ENCODE results near the gene SLC19A2. TPM values are rescaled to one million over a fixed set of nuclear protein-coding genes. Genes with fewer than 3 reads are reported as not detected.

SLC19A2 gene
- total RNA-seq, 1 experiment from 2014 or later: 4.9 TPM

- Histone ChIP-seq H3K4me1 (replicated peaks; ENCODE audit: insufficient read depth) (peaks cover 41% of the 10 kb centered on the region), H3F3A (ENCODE audit: insufficient read depth, low read depth) (peaks cover 12% of the 10 kb centered on the region), H3K9me3 (ENCODE audit: insufficient read depth, low read depth) (no peaks in the 10 kb centered on the region), H3K27me3 (ENCODE audit: insufficient read depth, low read depth) (no peaks in the 10 kb centered on the region), H3K36me3 (ENCODE audit: low read depth) (no peaks in the 10 kb centered on the region), H3K79me2 (ENCODE audit: low read depth) (no peaks in the 10 kb centered on the region), H3K9me2 (ENCODE audit: insufficient read depth) (no peaks in the 10 kb centered on the region), H4K20me1 (ENCODE audit: insufficient read depth) (no peaks in the 10 kb centered on the region), H3K4me3 (peak overlapping the region; percentile 41; the same call in 1 of the 2 replicates), H2AFZ (0 out of 2 replicates have a peak overlapping the region, but pooled peaks have one; percentile 7), H3K4me2 (peak overlapping the region; percentile 69), H3K27ac (peak overlapping the region; percentile 89)
- intact Hi-C loops (cut with micrococcal nuclease; ENCODE audit: unreplicated experiment): loop anchor here (1.0 kb wide), 2 partner anchors 11 to 42 kb away; no protein-coding TSS in a partner anchor
- DNase-seq: no peak
- ChIA-PET POLR2A (ENCODE audit: unreplicated experiment) (interaction anchor here (0.6 kb wide), 3 partner anchors 31 to 194 kb away, joined by 3 to 5 read pairs (median 3); partner anchors contain the start of gene SLC19A2), CTCF (no interaction called here)
- TF ChIP-seq EZH2 (IDR thresholded peaks at IDR 0.05; ENCODE audit: low read depth) (no peak), CTCF (conservative IDR thresholded peaks at IDR 0.05) (no peak)
- BruUV-seq (replicated peaks): no TSS peak
Measured at GRCh38 chr1:169528215-169529067, 42.7 kb upstream of the SLC19A2 start.

DNA sequence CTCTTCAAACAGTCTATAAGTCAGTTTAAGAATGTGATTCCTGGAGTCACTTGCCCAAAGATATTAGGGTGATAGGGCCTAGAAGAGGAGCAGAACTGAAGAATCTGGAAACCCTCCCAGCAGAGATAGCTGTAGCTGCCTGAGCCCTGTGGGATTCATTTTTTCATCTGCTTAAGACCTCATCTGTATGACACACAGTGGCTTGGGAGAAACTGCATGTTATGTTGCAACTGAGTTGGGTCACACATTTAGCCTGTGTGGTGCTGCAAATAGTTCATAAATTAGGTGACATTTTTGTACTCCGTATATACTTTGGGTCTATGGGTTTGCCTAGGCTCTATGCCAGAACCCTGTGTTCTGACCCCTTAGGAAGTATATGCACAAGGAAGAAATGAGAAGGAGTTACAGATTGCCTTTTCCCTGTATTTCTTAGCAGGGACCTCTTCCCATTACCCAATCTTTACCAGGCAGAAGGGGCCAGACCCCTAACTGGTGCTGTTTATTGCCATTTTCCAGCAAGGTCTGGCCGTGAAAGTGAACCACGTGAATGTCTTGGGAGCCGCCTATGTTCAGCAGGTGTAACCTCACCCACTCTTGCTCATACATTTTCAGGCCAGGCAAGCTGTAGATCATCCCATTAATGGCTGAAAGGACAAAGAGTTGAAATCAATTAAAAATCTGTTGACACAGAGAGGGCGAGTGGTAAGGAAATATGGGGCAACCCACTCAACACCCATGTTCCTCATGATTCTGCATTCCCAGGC is 41.9 kb upstream of the SLC19A2 start:
- H3K9me3 ChIP-seq (ENCODE audit: insufficient read depth, low read depth): no peaks in the 10 kb centered on the region
- no peaks in the 10 kb centered on the region for H3K36me3 ChIP-seq (ENCODE audit: low read depth)
- no peaks in the 10 kb centered on the region for H3K9me2 ChIP-seq (ENCODE audit: insufficient read depth)
- H3K79me2 ChIP-seq (ENCODE audit: low read depth): no peaks in the 10 kb centered on the region
- TF ChIP-seq CTCF (conservative IDR thresholded peaks at IDR 0.05): no peak
- H3K27me3 ChIP-seq (ENCODE audit: insufficient read depth, low read depth): no peaks in the 10 kb centered on the region
- intact Hi-C loops (cut with micrococcal nuclease; ENCODE audit: unreplicated experiment): no loop called here
- H3K4me2 ChIP-seq: peak overlapping the region; percentile 69; the same call in 1 of the 2 replicates
- H4K20me1 ChIP-seq (ENCODE audit: insufficient read depth): no peaks in the 10 kb centered on the region
- H3F3A ChIP-seq (ENCODE audit: insufficient read depth, low read depth): peaks cover 12% of the 10 kb centered on the region
- H3K4me1 ChIP-seq (replicated peaks; ENCODE audit: insufficient read depth): peaks cover 41% of the 10 kb centered on the region
- no TSS peak for BruUV-seq (replicated peaks)
- H3K27ac ChIP-seq: peak overlapping the region; percentile 89
- CTCF ChIA-PET: no interaction called here
- no peak overlapping the region for H2AFZ ChIP-seq
- POLR2A ChIA-PET (ENCODE audit: unreplicated experiment): no interaction called here
- H3K4me3 ChIP-seq: no peak overlapping the region
- no peak for DNase-seq

DNA sequence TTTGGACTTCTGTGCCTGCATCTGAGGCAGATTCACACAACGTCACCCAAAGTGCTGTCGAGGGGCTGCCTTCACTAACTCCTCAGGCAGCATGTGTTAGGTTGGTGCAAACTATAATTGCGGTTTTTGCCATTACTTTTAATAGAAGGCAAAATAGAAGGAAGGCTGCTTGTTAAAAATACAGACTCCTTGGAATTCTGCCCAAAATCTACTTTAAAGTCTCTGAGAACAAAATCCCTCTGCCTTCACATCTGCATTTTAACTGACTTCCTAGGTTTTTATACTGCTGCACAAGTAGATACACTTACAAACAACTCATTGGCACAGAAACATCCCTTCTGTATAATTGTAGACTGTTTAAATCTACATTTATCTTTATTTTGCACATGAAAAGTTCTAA is 41.3 kb upstream of the SLC19A2 start:
- DNase-seq: no peak
- ChIA-PET CTCF (no interaction called here), POLR2A (ENCODE audit: unreplicated experiment) (no interaction called here)
- no peaks in the 10 kb centered on the region for H4K20me1 ChIP-seq (ENCODE audit: insufficient read depth)
- peaks cover 12% of the 10 kb centered on the region for H3F3A ChIP-seq (ENCODE audit: insufficient read depth, low read depth)
- no peaks in the 10 kb centered on the region for H3K36me3 ChIP-seq (ENCODE audit: low read depth)
- BruUV-seq (replicated peaks): no TSS peak
- H3K9me2 ChIP-seq (ENCODE audit: insufficient read depth): no peaks in the 10 kb centered on the region
- intact Hi-C loops (cut with micrococcal nuclease; ENCODE audit: unreplicated experiment): no loop called here
- no peaks in the 10 kb centered on the region for H3K79me2 ChIP-seq (ENCODE audit: low read depth)
- H3K27ac ChIP-seq: no peak overlapping the region
- no peaks in the 10 kb centered on the region for H3K9me3 ChIP-seq (ENCODE audit: insufficient read depth, low read depth)
- TF ChIP-seq EZH2 (IDR thresholded peaks at IDR 0.05; ENCODE audit: low read depth) (no peak), CTCF (conservative IDR thresholded peaks at IDR 0.05) (no peak)
- no peak overlapping the region for H3K4me3 ChIP-seq
- H3K4me2 ChIP-seq: no peak overlapping the region
- H3K27me3 ChIP-seq (ENCODE audit: insufficient read depth, low read depth): no peaks in the 10 kb centered on the region
- H3K4me1 ChIP-seq (replicated peaks; ENCODE audit: insufficient read depth): peaks cover 41% of the 10 kb centered on the region
- H2AFZ ChIP-seq: no peak overlapping the region

Data from PC-9 (cell line).